GM21737 (cell line): Measurements from ENCODE around the gene C10orf105.

Source experiments
- ATAC-seq: cut with Tn5 transposase; IDR thresholded peaks from one replicate; pipeline ENCODE4 v1.9.1; 2021; ENCODE audit warnings: mild to moderate bottlenecking, moderate library complexity; ENCODE audit not compliant: unreplicated experiment

Gene C10orf105

GRCh38 chr10:71719464-71720201, at the start of gene C10orf105:
TSS of gene C10orf105 (minus strand) at chr10:71719778. CDS start at chr10:71716337, 3,441 bp downstream.
- no peak for ATAC-seq

GRCh38 chr10:71767420-71768035, 48.0 kb upstream of the C10orf105 start:
- ATAC-seq: no peak

- ATAC-seq: no peak
Measured at GRCh38 chr10:71766717-71767419, 47.3 kb upstream of the C10orf105 start.

GRCh38 chr10:71765906-71766716, 46.5 kb upstream of the C10orf105 start:
- no peak for ATAC-seq

- no peak for ATAC-seq
Measured at GRCh38 chr10:71765176-71765904, 45.8 kb upstream of the C10orf105 start.

GRCh38 chr10:71763352-71764127, 44.0 kb upstream of the C10orf105 start:
- ATAC-seq: no peak

- no peak for ATAC-seq
Measured at GRCh38 chr10:71762324-71762723, 42.7 kb upstream of the C10orf105 start.

GRCh38 chr10:71761541-71762113, 42.0 kb upstream of the C10orf105 start:
- ATAC-seq: no peak

- ATAC-seq: no peak
Measured at GRCh38 chr10:71761105-71761511, 41.5 kb upstream of the C10orf105 start.

GRCh38 chr10:71757399-71757922, 37.9 kb upstream of the C10orf105 start:
- no peak for ATAC-seq

- no peak for ATAC-seq
Measured at GRCh38 chr10:71756311-71757191, 37.0 kb upstream of the C10orf105 start.

- no peak for ATAC-seq
Measured at GRCh38 chr10:71755179-71755879, 35.8 kb upstream of the C10orf105 start.

GRCh38 chr10:71754562-71754961, 35.0 kb upstream of the C10orf105 start:
- ATAC-seq: no peak

- ATAC-seq: no peak
Measured at GRCh38 chr10:71753960-71754505, 34.5 kb upstream of the C10orf105 start.

- ATAC-seq: no peak
Measured at GRCh38 chr10:71753091-71753959, 33.7 kb upstream of the C10orf105 start.

GRCh38 chr10:71752391-71753090, 33.0 kb upstream of the C10orf105 start:
- ATAC-seq: no peak
